ENCODE measurements around the gene TBC1D32.

DNA sequence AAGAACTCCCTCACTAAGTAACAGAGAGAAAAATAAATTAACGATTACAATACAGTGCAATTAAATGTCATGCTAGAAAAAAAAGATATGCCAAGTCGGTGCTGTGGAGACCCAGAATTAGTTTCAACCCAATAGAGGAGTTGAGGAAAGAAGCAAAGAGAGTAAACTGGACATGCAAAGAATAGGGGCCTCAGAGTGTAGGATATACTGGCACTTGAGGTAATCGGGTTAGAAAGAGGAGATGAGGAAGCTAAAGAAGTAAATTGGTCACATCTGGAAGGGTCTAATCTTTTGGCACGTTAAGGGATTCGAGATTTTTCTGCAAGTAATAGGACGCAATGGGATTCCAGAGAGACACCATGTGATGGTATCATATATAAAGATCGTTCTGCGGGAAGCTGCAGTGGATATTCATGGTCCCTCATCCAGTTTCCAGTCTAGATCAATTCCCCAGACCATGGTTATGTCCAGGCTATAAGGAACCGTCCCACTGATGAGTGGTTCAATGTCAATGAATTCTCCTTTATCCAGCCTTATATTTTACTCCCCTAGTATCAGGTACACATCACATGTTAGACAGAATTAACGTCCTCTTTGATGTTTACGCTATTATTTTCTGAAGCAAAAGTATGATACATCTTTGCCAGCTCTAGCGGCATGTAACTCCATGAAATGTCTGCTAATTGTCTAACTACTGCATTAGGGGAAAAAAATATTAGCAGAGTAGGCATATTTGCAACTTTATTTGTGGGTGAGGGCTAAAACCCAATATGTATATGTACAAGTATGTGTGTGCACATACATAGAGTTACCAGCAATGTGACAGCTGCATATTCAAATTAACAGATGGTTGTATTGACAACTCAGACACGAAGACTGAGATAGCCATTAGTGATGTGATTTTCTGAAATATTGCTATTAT, 1.1 kb upstream of the TBC1D32 start:
- no peak for TF ChIP-seq GLIS3 (CRISPR knock-in tag; IDR thresholded peaks at IDR 0.05)
- TF ChIP-seq, protein P1, sequence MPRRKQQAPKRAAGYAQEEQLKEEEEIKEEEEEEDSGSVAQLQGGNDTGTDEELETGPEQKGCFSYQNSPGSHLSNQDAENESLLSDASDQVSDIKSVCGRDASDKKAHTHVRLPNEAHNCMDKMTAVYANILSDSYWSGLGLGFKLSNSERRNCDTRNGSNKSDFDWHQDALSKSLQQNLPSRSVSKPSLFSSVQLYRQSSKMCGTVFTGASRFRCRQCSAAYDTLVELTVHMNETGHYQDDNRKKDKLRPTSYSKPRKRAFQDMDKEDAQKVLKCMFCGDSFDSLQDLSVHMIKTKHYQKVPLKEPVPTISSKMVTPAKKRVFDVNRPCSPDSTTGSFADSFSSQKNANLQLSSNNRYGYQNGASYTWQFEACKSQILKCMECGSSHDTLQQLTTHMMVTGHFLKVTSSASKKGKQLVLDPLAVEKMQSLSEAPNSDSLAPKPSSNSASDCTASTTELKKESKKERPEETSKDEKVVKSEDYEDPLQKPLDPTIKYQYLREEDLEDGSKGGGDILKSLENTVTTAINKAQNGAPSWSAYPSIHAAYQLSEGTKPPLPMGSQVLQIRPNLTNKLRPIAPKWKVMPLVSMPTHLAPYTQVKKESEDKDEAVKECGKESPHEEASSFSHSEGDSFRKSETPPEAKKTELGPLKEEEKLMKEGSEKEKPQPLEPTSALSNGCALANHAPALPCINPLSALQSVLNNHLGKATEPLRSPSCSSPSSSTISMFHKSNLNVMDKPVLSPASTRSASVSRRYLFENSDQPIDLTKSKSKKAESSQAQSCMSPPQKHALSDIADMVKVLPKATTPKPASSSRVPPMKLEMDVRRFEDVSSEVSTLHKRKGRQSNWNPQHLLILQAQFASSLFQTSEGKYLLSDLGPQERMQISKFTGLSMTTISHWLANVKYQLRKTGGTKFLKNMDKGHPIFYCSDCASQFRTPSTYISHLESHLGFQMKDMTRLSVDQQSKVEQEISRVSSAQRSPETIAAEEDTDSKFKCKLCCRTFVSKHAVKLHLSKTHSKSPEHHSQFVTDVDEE (CRISPR knock-in tag; IDR thresholded peaks at IDR 0.05): no peak
- no peak for TF ChIP-seq ZFP3 (CRISPR knock-in tag; IDR thresholded peaks at IDR 0.05)
- TF ChIP-seq, protein P2, sequence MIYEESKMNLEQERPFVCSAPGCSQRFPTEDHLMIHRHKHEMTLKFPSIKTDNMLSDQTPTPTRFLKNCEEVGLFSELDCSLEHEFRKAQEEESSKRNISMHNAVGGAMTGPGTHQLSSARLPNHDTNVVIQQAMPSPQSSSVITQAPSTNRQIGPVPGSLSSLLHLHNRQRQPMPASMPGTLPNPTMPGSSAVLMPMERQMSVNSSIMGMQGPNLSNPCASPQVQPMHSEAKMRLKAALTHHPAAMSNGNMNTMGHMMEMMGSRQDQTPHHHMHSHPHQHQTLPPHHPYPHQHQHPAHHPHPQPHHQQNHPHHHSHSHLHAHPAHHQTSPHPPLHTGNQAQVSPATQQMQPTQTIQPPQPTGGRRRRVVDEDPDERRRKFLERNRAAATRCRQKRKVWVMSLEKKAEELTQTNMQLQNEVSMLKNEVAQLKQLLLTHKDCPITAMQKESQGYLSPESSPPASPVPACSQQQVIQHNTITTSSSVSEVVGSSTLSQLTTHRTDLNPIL (CRISPR knock-in tag; IDR thresholded peaks at IDR 0.05; ENCODE audit: low read depth): no peak
- no peak for TF ChIP-seq TOX (CRISPR knock-in tag; IDR thresholded peaks at IDR 0.05; ENCODE audit: borderline replicate concordance)
- TF ChIP-seq ESRRG (CRISPR knock-in tag; IDR thresholded peaks at IDR 0.05): no peak
- TF ChIP-seq ZNF70 (CRISPR knock-in tag; IDR thresholded peaks at IDR 0.05): no peak
- no peak for TF ChIP-seq SNAI2 (CRISPR knock-in tag; IDR thresholded peaks at IDR 0.05)
- TF ChIP-seq ZNF8 (CRISPR knock-in tag; IDR thresholded peaks at IDR 0.05): no peak
- no peak for TF ChIP-seq ZFP30 (CRISPR knock-in tag; IDR thresholded peaks at IDR 0.05)
- TF ChIP-seq, protein P3, sequence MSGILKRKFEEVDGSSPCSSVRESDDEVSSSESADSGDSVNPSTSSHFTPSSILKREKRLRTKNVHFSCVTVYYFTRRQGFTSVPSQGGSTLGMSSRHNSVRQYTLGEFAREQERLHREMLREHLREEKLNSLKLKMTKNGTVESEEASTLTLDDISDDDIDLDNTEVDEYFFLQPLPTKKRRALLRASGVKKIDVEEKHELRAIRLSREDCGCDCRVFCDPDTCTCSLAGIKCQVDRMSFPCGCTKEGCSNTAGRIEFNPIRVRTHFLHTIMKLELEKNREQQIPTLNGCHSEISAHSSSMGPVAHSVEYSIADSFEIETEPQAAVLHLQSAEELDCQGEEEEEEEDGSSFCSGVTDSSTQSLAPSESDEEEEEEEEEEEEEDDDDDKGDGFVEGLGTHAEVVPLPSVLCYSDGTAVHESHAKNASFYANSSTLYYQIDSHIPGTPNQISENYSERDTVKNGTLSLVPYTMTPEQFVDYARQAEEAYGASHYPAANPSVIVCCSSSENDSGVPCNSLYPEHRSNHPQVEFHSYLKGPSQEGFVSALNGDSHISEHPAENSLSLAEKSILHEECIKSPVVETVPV (CRISPR knock-in tag; IDR thresholded peaks at IDR 0.05): no peak
